Suprapubic skin (tissue), 4 donors: ENCODE results near the gene JHY. TPM values are rescaled to one million over a fixed set of nuclear protein-coding genes. Genes with fewer than 3 reads are reported as not detected.

Experiments
- DNase-seq, 2 donors: peaks; one replicate each; pipeline ENCODE4 v3.0.0-alpha.2; 2019; ENCODE audit warnings: low spot score in 2 of 2
- H3K27ac ChIP-seq: fragments of 200-600 bp; sonication (generic); one replicate; pipeline ENCODE4 v1.5.1; 2019
- H3K27me3 ChIP-seq: fragments of 200-600 bp; sonication (generic); one replicate; pipeline ENCODE4 v1.5.1; 2019
- H3K36me3 ChIP-seq: fragments of 200-600 bp; sonication (generic); one replicate; pipeline ENCODE4 v1.5.1; 2019
- H3K4me1 ChIP-seq: fragments of 200-600 bp; sonication (generic); one replicate; pipeline ENCODE4 v1.5.1; 2019
- H3K4me3 ChIP-seq: fragments of 200-600 bp; sonication (generic); one replicate; pipeline ENCODE4 v1.5.1; 2019; ENCODE audit warnings: mild to moderate bottlenecking
- H3K9me3 ChIP-seq: fragments of 200-600 bp; sonication (generic); one replicate; pipeline ENCODE4 v1.5.1; 2019
- EP300 ChIP-seq: sonication (generic); formaldehyde crosslinking; IDR thresholded peaks from one replicate; pipeline ENCODE4 v1.6.1; 2017; ENCODE audit warnings: antibody characterized with exemption
- POLR2A ChIP-seq, 2 donors: fragments of 450-650 bp; IDR thresholded peaks; one replicate each; pipeline ENCODE4 v1.6.1; 2017; ENCODE audit warnings: antibody characterized with exemption in 2 of 2, mild to moderate bottlenecking in 2 of 2, moderate library complexity in 2 of 2
- POLR2AphosphoS5 ChIP-seq, 3 donors: sonication (generic); formaldehyde crosslinking; IDR thresholded peaks; one replicate each; pipeline ENCODE4 v1.6.1; 2017; ENCODE audit warnings: antibody characterized with exemption in 3 of 3
- WGBS: methylation state at CpG from one replicate; pipeline ENCODE4 v1.1.5; 2018; 5-methylcytosine and 5-hydroxymethylcytosine counted together
- total RNA-seq, 4 donors: library from RNA; depleted of rRNA; stranded (reverse); fragments of >200 nt; gene quantifications; one replicate each; pipeline ENCODE4 v1.1.0, GENCODE V29; 2016
- TF ChIP-seq, protein P1 (sequence below), 2 donors: fragments of 200-600 bp in 1 of 2; fragments of 450-650 bp in 1 of 2; sonication (generic) in 1 of 2; IDR thresholded peaks; one replicate each; pipeline ENCODE4 v1.5.1; 2016 to 2019; ENCODE audit warnings: antibody characterized with exemption in 2 of 2, mild to moderate bottlenecking in 1 of 2, moderate library complexity in 1 of 2

The JHY gene
- total RNA-seq, 4 donors from 2014 or later, result 2.5 to 7.6 (median 3.9) TPM

DNA sequence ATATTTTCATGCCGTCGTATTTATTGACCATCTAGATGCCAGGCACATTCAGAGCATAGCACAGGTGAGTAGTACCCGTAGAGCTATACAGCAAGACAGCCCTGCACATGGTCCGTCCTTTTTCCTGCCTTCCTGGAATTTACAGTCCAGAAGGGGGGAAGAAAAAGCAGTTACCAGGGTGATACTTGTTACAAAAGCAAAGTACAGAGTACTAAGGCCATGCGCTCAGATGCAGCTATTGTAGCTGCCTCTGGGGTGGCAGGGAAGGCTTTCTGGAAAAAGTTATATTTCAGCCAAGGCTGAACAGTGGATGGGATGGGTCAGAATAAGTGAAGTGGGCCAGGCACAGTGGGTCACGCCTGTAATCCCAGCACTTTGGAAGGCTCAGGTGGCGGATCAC is 36.2 kb downstream of the JHY start:
- Histone ChIP-seq H3K9me3 (no peaks in the 10 kb centered on the region), H3K4me1 (no peaks in the 10 kb centered on the region), H3K4me3 (no peak overlapping the region), H3K27me3 (no peaks in the 10 kb centered on the region), H3K36me3 (no peaks in the 10 kb centered on the region), H3K27ac (no peak overlapping the region)
- 93% methylated on average over 7 of the region's 7 CpGs for WGBS
- DNase-seq, result no peak
- no peak for TF ChIP-seq POLR2AphosphoS5 (IDR thresholded peaks at IDR 0.05)
- no peak for TF ChIP-seq POLR2A (IDR thresholded peaks at IDR 0.05)
- TF ChIP-seq EP300, result no peak
- TF ChIP-seq, protein P1, sequence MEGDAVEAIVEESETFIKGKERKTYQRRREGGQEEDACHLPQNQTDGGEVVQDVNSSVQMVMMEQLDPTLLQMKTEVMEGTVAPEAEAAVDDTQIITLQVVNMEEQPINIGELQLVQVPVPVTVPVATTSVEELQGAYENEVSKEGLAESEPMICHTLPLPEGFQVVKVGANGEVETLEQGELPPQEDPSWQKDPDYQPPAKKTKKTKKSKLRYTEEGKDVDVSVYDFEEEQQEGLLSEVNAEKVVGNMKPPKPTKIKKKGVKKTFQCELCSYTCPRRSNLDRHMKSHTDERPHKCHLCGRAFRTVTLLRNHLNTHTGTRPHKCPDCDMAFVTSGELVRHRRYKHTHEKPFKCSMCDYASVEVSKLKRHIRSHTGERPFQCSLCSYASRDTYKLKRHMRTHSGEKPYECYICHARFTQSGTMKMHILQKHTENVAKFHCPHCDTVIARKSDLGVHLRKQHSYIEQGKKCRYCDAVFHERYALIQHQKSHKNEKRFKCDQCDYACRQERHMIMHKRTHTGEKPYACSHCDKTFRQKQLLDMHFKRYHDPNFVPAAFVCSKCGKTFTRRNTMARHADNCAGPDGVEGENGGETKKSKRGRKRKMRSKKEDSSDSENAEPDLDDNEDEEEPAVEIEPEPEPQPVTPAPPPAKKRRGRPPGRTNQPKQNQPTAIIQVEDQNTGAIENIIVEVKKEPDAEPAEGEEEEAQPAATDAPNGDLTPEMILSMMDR (IDR thresholded peaks at IDR 0.05), result no peak

DNA sequence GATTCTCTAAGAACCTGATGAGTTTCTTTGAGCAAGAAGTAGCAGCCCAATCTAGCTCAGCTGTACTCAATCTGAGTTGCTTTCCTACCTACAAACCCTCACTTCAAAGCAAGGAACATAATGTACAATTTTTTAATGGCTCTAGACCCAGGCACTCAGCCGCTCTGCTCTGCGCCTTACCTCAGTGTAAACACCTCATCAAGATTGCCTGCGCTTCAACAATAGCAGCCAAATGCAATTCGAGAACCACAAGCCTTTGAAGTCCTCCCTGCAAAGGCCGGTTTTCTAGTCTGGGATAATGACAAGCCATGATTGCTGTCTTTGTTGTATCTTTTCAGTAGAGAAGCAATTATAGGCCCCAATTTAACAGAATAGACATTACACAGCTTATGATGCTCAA is 38.0 kb downstream of the JHY start:
- Histone ChIP-seq H3K27me3 (no peaks in the 10 kb centered on the region), H3K36me3 (no peaks in the 10 kb centered on the region), H3K27ac (no peak overlapping the region), H3K4me1 (no peaks in the 10 kb centered on the region), H3K9me3 (no peaks in the 10 kb centered on the region), H3K4me3 (no peak overlapping the region)
- TF ChIP-seq EP300 (no peak), POLR2AphosphoS5 (IDR thresholded peaks at IDR 0.05) (no peak), POLR2A (IDR thresholded peaks at IDR 0.05) (no peak)
- TF ChIP-seq, protein P1 (IDR thresholded peaks at IDR 0.05), result no peak
- 97% methylated on average over 5 of the region's 5 CpGs for WGBS
- no peak for DNase-seq

DNA sequence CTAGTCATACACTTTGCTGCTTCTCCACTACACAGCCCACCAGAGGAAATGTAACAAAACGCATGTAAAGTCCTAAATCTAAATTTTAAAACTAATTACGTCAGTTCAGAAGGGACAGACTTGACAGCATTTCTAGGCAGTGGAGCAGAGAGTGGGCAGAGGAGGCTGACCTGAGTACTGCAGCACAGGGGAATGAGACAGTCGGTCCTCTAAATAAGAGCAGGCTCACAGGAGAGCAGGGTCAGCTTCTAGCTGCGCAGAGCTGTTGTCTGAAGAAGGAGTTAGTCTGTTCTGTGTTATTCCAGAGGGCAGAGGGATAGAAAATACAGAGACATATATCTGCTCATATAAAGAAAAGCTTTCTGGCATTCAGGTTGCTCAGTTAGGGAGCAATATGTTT is 40.3 kb downstream of the JHY start:
- Histone ChIP-seq H3K36me3 (no peaks in the 10 kb centered on the region), H3K4me3 (no peak overlapping the region), H3K27ac (no peak overlapping the region), H3K4me1 (no peaks in the 10 kb centered on the region), H3K27me3 (no peaks in the 10 kb centered on the region), H3K9me3 (no peaks in the 10 kb centered on the region)
- WGBS, result 80% methylated on average over 4 of the region's 4 CpGs
- no peak for TF ChIP-seq POLR2A (IDR thresholded peaks at IDR 0.05)
- no peak for TF ChIP-seq POLR2AphosphoS5 (IDR thresholded peaks at IDR 0.05)
- TF ChIP-seq, protein P1 (IDR thresholded peaks at IDR 0.05), result no peak
- no peak for TF ChIP-seq EP300
- no peak for DNase-seq

DNA sequence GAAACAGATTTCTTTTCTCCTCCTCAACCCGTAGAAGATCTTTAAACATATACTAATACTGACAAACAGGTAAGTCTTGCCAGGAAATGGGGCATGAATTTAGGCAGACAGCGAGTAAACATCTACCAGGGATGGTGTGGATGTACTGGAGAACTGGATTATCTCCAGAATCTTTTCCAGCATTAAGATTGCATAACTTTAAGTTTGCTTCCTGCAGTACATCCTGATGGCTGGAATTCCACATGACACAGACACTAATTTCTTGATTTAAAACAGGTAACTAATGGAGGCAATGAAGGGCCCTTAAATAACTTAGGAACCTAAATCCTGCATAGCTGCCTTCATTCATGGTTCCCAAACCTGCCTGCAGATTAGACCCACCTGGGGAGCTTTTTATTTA is 40.7 kb downstream of the JHY start:
- no peak overlapping the region for H3K4me3 ChIP-seq
- DNase-seq, result no peak
- H3K9me3 ChIP-seq, result no peaks in the 10 kb centered on the region
- no peaks in the 10 kb centered on the region for H3K27me3 ChIP-seq
- TF ChIP-seq POLR2AphosphoS5 (IDR thresholded peaks at IDR 0.05) (no peak), POLR2A (IDR thresholded peaks at IDR 0.05) (no peak), EP300 (no peak)
- TF ChIP-seq, protein P1 (IDR thresholded peaks at IDR 0.05), result no peak
- H3K4me1 ChIP-seq, result no peaks in the 10 kb centered on the region
- H3K27ac ChIP-seq, result no peak overlapping the region
- H3K36me3 ChIP-seq, result no peaks in the 10 kb centered on the region
- WGBS, result 67% methylated on average over 2 of the region's 2 CpGs

DNA sequence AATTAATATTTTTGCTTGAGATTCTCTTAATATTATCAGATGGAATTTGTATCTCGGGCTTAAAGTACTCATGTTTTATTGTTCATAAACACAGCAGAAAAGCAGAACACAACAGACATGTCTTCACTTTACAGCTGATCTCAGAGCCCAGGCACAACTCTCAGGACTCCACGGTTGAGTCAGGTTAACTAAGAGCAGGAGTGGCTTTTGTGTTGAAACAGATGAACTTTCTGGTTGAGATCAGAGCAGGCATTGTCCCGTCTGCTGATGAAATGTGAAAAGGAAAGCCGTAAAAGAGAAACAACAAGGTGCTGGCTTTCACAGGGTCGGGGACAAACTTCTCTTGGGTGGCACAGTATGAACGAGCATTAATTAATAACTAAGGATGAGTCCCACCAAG is 49.0 kb downstream of the JHY start:
- H3K9me3 ChIP-seq, result no peaks in the 10 kb centered on the region
- H3K27ac ChIP-seq, result no peak overlapping the region
- H3K4me1 ChIP-seq, result peaks cover 3% of the 10 kb centered on the region
- TF ChIP-seq POLR2A (IDR thresholded peaks at IDR 0.05), result no peak
- no peak for TF ChIP-seq POLR2AphosphoS5 (IDR thresholded peaks at IDR 0.05)
- TF ChIP-seq, protein P1 (IDR thresholded peaks at IDR 0.05), result no peak
- no peak for TF ChIP-seq EP300
- no peaks in the 10 kb centered on the region for H3K27me3 ChIP-seq
- H3K36me3 ChIP-seq, result no peaks in the 10 kb centered on the region
- DNase-seq, result no peak
- H3K4me3 ChIP-seq, result no peak overlapping the region
- 90% methylated on average over 6 of the region's 6 CpGs for WGBS
